Nephron progenitor cell (in vitro differentiated cells): ENCODE data around the gene GNB5.

Experiments
- DNase-seq: peaks from one replicate; pipeline ENCODE4 v3.0.0; 2021
- H3K27ac Mint-ChIP-seq: 2 replicates; pipeline ENCODE4 v1.8.0; 2021; ENCODE audit warnings: mild to moderate bottlenecking, moderate library complexity, mixed read lengths
- H3K27me3 Mint-ChIP-seq: 2 replicates; pipeline ENCODE4 v1.8.0; 2021; ENCODE audit warnings: mild to moderate bottlenecking, low read depth, mixed read lengths; ENCODE audit not compliant: poor library complexity
- H3K36me3 Mint-ChIP-seq: 2 replicates; pipeline ENCODE4 v1.8.0; 2021; ENCODE audit warnings: low read depth, mixed read lengths
- H3K4me1 Mint-ChIP-seq: 2 replicates; pipeline ENCODE4 v1.8.0; 2021; ENCODE audit warnings: mixed read lengths
- H3K4me3 Mint-ChIP-seq: 2 replicates; pipeline ENCODE4 v1.8.0; 2021; ENCODE audit warnings: mild to moderate bottlenecking, moderate library complexity, mixed read lengths
- H3K9me3 Mint-ChIP-seq: 2 replicates; pipeline ENCODE4 v1.8.0; 2021; ENCODE audit warnings: mild to moderate bottlenecking, moderate library complexity, mixed read lengths
- CTCF ChIP-seq: fragments of 200-600 bp; sonication (generic); IDR thresholded peaks from 2 replicates; pipeline ENCODE4 v1.5.0; 2021; ENCODE audit warnings: antibody characterized with exemption

The GNB5 gene

GRCh38 chr15:52067545-52067926, 123.7 kb downstream of the GNB5 start:
- Mint-ChIP-seq H3K9me3 (no peaks in the 10 kb centered on the region), H3K4me1 (no peaks in the 10 kb centered on the region), H3K4me3 (no peak overlapping the region), H3K36me3 (peaks cover 23% of the 10 kb centered on the region), H3K27ac (no peak overlapping the region), H3K27me3 (peaks cover 10% of the 10 kb centered on the region)
- no peak for DNase-seq
- TF ChIP-seq CTCF: no peak

- TF ChIP-seq CTCF: no peak
- H3K27ac Mint-ChIP-seq: no peak overlapping the region
- no peaks in the 10 kb centered on the region for H3K4me1 Mint-ChIP-seq
- peaks cover 5% of the 10 kb centered on the region for H3K27me3 Mint-ChIP-seq
- no peaks in the 10 kb centered on the region for H3K9me3 Mint-ChIP-seq
- DNase-seq: no peak
- H3K36me3 Mint-ChIP-seq: peaks cover 23% of the 10 kb centered on the region
- H3K4me3 Mint-ChIP-seq: no peak overlapping the region
These were observed 124.2 kb downstream of the GNB5 start for GRCh38 chr15:52066842-52067544.
